ENCODE data around the gene LRSAM1. TPM values are rescaled to one million over a fixed set of nuclear protein-coding genes. Genes with fewer than 3 reads are reported as not detected.
"Not testable (repeated sequence)": the region's sequence is repeated elsewhere in the genome, so short reads cannot be mapped to it uniquely, and the experiment has no call there.

LRSAM1 gene
- total RNA-seq, 1 experiment from 2014 or later: 18.5 TPM

DNA sequence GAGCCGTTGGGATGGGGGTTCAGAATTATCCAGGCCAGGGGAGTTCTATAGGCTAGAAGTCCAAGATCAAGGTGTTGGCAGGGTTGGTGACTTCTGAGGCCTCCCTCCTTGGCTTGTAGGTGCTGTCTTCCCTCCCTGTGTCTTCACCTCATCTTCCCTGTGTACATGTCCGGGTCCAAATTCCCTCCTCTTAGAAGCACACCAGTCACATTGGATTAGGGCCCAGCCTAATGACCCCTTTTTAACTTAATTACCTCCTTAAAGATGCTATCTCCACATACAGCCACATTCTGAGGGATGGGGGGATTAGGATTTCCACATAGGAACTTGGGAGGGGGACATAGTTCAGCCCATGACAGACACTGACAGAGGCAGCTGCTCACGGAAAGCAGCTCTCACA is 12.1 kb downstream of the LRSAM1 start:
- Histone ChIP-seq H3K4me3 (ENCODE audit: insufficient read depth, low read depth, low read length) (no peak overlapping the region), H3K27me3 (ENCODE audit: control insufficient read depth, insufficient read depth, low read length) (no peaks in the 10 kb centered on the region), H3K36me3 (replicated peaks; ENCODE audit: control insufficient read depth, insufficient read depth, low read length) (peaks cover 19% of the 10 kb centered on the region)
- DNase-seq: no peak

DNA sequence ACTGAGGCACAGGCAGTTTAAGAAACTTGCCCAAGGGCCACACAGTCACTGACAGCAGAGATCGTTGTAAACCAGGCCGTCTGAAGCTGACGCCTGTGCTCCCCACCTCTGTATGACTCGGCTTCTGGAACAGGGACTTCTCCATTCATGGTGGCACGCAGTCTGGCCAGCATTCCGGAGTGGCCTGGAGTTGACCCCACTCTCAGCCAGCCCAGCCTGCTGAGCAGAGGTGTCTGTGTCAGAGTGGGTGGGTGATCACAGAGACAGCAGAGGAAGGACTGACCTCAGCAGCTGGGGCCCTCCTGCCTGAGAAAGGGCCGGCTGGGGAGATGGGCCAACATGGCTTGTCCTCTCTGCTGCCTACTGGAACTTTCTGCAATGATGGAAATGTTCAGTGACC is 12.6 kb downstream of the LRSAM1 start:
- peaks cover 20% of the 10 kb centered on the region for H3K36me3 ChIP-seq (replicated peaks; ENCODE audit: control insufficient read depth, insufficient read depth, low read length)
- DNase-seq: no peak
- no peaks in the 10 kb centered on the region for H3K27me3 ChIP-seq (ENCODE audit: control insufficient read depth, insufficient read depth, low read length)
- no peak overlapping the region for H3K4me3 ChIP-seq (ENCODE audit: insufficient read depth, low read depth, low read length)

DNA sequence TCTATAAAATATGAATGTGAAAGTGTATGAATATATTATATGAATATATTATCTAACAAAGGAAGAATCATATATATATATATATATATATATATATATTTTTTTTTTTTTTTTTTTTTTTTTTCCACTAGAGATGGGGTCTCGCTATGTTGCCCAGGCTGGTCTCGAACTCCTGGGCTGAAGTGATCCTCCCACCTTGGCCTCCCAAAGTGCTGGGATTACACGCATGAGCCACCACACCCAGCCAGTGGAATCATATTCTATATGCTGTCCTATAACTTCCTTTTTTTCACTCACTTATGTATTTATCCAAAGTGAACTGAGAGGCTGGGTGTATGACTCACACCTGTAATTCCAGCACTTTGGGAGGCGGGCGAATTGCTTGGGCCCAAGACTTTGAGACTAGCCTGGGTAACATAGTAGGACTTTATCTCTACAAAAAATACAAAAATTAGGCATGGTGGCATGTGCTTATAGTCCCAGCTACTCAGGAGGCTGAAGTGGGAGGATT is 15.2 kb downstream of the LRSAM1 start:
- not testable (repeated sequence) for H3K27me3 ChIP-seq (ENCODE audit: control insufficient read depth, insufficient read depth, low read length)
- peaks cover 13% of the 10 kb centered on the region for H3K36me3 ChIP-seq (replicated peaks; ENCODE audit: control insufficient read depth, insufficient read depth, low read length)

DNA sequence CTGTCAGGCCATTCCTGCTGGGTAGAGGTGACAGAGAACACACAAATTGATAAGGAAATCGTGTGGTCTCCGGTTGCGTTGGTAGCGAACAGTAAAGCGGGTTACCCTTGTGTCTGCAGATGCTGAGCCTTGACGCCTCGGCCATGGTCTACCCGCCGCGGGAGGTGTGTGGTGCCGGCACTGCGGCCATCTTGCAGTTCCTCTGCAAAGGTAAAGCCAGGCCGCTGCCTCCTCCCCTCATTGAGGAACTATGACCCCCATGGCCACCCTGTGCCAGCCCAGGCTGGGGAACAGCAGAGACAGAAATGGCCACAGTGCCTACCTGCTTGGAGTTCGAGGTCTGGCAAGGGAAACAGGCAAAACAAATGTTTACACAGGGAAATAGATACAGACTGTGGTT is 16.3 kb downstream of the LRSAM1 start:
- H3K4me3 ChIP-seq (ENCODE audit: insufficient read depth, low read depth, low read length): no peak overlapping the region
- no peak for DNase-seq
- H3K36me3 ChIP-seq (replicated peaks; ENCODE audit: control insufficient read depth, insufficient read depth, low read length): peaks cover 5% of the 10 kb centered on the region
- H3K27me3 ChIP-seq (ENCODE audit: control insufficient read depth, insufficient read depth, low read length): no peaks in the 10 kb centered on the region

More for the DNA sequence above, 15.2 kb downstream of the LRSAM1 start:
- not testable (repeated sequence) for H3K4me3 ChIP-seq (ENCODE audit: insufficient read depth, low read depth, low read length); DNase-seq

DNA sequence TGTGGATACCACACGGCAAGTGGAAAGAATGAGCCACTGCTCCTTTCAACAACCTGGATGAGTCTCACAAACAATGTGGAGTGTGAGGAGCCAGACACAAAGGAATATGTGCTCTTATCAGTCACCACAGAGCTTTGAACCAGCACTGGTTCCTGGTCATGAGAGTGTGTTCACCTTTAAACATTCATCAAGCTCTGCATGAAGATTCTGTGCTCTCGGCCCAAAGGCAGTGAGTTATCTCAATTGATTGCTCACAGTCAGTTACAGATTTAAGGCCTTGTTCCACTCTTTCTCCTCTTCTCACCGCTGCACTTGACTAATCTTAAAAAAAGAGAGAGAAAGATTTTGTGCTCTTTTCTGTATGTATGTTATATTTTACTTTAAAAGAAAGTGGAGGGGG is 19.4 kb downstream of the LRSAM1 start:
- no peak overlapping the region for H3K4me3 ChIP-seq (ENCODE audit: insufficient read depth, low read depth, low read length)
- DNase-seq: no peak

DNA sequence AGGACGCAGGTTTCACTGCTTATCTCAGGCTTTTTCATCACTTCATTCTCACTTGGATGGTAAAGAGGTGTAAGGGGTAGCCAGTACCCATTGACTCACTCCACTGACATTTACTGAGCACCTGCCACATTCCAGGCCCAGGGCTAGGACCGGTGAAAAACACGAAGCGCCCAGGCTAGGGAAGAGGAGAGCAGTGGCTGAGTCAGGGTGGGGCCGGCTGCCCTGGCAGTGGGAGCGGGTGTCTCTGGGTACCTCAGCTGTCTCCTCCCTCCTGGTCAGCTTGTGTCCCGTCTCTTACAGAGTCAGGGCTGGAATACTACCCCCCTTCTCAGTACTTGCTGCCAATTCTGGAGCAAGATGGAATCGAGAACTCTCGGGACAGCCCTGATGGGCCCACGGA is 22.2 kb downstream of the LRSAM1 start:
- DNase-seq: no peak
- H3K27me3 ChIP-seq (ENCODE audit: control insufficient read depth, insufficient read depth, low read length): no peaks in the 10 kb centered on the region
- H3K36me3 ChIP-seq (replicated peaks; ENCODE audit: control insufficient read depth, insufficient read depth, low read length): peaks cover 2% of the 10 kb centered on the region
- no peak overlapping the region for H3K4me3 ChIP-seq (ENCODE audit: insufficient read depth, low read depth, low read length)

More for the DNA sequence above, 19.4 kb downstream of the LRSAM1 start:
- Histone ChIP-seq H3K27me3 (ENCODE audit: control insufficient read depth, insufficient read depth, low read length) (no peaks in the 10 kb centered on the region), H3K36me3 (replicated peaks; ENCODE audit: control insufficient read depth, insufficient read depth, low read length) (peaks cover 4% of the 10 kb centered on the region)

DNA sequence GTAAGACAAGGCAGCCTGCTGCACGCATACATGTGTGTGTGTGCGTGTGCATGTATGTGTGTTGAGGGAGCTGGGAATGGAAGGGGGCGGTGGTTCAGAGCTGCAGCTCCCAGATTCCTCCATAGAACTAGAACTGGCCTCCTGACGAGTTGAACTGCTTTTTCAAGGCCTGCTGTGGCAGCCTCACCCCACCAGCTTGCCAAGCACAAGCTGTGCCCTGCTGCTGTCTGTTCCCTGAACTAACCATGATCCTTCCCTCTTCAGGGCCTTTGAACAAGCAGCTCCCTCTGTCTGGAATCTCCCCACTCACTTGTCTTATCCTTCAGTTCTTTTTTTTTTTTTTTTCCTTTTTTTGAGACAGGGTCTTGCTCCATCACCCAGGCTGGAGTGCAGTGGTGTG is 22.6 kb downstream of the LRSAM1 start:
- no peak for DNase-seq
- H3K27me3 ChIP-seq (ENCODE audit: control insufficient read depth, insufficient read depth, low read length): no peaks in the 10 kb centered on the region

DNA sequence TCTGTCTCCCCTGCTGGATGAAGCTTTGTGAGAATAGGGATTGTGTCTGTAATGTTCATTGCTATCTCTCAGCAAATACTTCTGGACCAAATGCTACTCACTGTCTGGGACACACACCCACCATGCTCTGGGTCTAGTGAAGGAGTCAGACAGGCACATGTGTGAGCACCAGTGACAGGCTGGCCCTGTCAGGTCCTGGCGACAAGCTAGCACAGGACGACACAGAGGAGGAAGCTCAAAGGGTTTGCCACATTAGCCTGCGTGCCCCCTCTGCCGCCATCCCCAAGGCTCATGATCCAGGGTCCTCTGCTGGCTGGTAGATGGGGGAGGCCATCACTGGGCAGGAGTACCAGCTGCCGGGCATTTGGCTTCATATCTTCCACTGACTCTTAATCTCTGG is 23.3 kb downstream of the LRSAM1 start:
- no peak for DNase-seq
- Histone ChIP-seq H3K36me3 (replicated peaks; ENCODE audit: control insufficient read depth, insufficient read depth, low read length) (peaks cover 7% of the 10 kb centered on the region), H3K4me3 (ENCODE audit: insufficient read depth, low read depth, low read length) (no peak overlapping the region), H3K27me3 (ENCODE audit: control insufficient read depth, insufficient read depth, low read length) (no peaks in the 10 kb centered on the region)

More for the DNA sequence above, 22.6 kb downstream of the LRSAM1 start:
- no peak overlapping the region for H3K4me3 ChIP-seq (ENCODE audit: insufficient read depth, low read depth, low read length)
- peaks cover 4% of the 10 kb centered on the region for H3K36me3 ChIP-seq (replicated peaks; ENCODE audit: control insufficient read depth, insufficient read depth, low read length)

DNA sequence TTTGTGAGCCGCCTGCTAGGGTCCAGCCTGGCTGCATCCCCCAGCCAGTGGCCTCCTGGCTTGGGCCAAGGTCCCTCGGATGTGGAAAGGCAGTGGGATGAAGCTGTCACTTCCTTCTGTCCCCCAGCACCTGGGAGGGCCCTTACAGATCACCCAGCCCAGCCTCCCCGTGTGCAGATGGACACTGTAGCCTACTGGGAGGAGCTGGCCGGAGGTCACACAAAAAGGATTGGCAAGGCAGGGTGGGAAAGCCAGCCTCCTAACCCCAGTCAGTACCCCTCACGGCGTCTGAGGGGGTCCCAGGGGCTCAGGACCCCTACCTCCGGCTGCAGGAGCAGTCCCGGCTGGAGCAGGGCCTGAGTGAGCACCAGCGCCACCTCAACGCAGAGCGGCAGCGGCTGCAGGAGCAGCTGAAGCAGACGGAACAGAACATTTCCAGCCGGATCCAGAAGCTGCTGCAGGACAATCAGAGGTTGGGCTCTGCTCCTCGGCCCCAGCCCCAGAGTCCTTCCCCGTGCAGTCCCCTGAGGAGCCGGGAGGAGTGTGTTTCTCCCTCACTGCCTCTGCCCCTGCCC is 28.3 kb downstream of the LRSAM1 start:
- H3K4me3 ChIP-seq (ENCODE audit: insufficient read depth, low read depth, low read length): no peak overlapping the region
- H3K27me3 ChIP-seq (ENCODE audit: control insufficient read depth, insufficient read depth, low read length): no peaks in the 10 kb centered on the region
- H3K36me3 ChIP-seq (replicated peaks; ENCODE audit: control insufficient read depth, insufficient read depth, low read length): peaks cover 10% of the 10 kb centered on the region
- no peak for DNase-seq

DNA sequence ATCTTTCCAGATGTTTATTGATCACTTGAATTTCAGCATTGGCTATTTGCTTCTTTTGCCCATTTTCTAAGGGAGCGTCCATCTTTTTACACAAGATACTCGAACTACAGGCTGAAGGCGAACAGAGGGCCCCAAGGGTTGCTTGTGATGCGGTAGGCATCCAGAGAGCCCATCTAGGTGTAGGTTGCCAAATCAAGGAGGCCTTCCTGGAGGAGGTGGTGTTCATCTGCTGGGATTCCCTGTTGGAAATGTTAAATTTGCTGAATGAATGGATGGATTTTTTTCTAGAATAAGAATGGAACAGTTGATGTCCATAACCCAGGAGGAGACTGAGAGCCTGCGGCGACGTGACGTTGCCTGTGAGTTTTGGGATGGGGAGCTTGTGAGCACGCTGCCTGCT is 31.4 kb downstream of the LRSAM1 start:
- DNase-seq: no peak
- H3K36me3 ChIP-seq (replicated peaks; ENCODE audit: control insufficient read depth, insufficient read depth, low read length): peaks cover 10% of the 10 kb centered on the region
- no peaks in the 10 kb centered on the region for H3K27me3 ChIP-seq (ENCODE audit: control insufficient read depth, insufficient read depth, low read length)
- no peak overlapping the region for H3K4me3 ChIP-seq (ENCODE audit: insufficient read depth, low read depth, low read length)

DNA sequence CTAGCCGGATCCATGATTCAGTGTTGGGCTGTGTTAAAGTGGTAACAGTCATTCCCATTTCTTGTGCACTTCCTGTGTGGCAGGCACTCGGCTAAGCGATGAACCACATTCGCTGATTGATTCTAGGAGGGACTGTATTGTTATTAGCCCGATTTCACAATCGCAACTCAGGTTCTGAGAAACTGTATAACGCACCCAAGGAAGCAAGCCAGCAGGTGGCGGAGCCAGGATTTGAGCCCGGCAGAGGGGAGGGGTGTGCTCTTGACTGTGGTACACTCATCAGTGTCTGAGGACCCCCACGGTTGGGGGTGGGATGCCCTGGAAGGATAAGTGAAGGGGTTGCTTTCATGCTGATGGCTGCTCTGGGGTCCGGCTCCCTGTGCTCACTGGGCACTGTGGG is 34.7 kb downstream of the LRSAM1 start:
- peak; percentile 61 for DNase-seq
- H3K27me3 ChIP-seq (ENCODE audit: control insufficient read depth, insufficient read depth, low read length): no peaks in the 10 kb centered on the region
- no peak overlapping the region for H3K4me3 ChIP-seq (ENCODE audit: insufficient read depth, low read depth, low read length)
- peaks cover 4% of the 10 kb centered on the region for H3K36me3 ChIP-seq (replicated peaks; ENCODE audit: control insufficient read depth, insufficient read depth, low read length)

DNA sequence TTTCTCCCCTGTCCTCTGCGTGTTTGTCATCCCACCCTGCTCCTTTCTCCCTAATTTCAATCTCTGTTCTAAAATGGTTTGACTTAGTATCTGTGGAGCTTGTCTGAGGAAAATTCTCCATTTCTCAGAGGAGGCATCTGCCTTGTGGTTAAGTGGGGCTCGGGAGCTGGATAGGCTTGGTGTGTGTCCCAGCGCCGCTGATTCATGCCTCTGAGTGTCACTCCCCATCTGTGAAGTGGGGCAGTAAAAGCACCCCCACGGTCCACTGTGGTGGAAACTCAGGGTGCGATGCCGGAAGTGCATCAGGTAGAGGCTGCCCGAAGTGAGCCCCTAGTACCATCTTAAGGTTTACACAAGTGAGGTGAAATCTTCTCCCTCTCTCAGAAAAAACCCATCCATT is 37.6 kb downstream of the LRSAM1 start:
- Histone ChIP-seq H3K27me3 (ENCODE audit: control insufficient read depth, insufficient read depth, low read length) (no peaks in the 10 kb centered on the region), H3K4me3 (ENCODE audit: insufficient read depth, low read depth, low read length) (no peak overlapping the region), H3K36me3 (replicated peaks; ENCODE audit: control insufficient read depth, insufficient read depth, low read length) (peaks cover 6% of the 10 kb centered on the region)
- no peak for DNase-seq

DNA sequence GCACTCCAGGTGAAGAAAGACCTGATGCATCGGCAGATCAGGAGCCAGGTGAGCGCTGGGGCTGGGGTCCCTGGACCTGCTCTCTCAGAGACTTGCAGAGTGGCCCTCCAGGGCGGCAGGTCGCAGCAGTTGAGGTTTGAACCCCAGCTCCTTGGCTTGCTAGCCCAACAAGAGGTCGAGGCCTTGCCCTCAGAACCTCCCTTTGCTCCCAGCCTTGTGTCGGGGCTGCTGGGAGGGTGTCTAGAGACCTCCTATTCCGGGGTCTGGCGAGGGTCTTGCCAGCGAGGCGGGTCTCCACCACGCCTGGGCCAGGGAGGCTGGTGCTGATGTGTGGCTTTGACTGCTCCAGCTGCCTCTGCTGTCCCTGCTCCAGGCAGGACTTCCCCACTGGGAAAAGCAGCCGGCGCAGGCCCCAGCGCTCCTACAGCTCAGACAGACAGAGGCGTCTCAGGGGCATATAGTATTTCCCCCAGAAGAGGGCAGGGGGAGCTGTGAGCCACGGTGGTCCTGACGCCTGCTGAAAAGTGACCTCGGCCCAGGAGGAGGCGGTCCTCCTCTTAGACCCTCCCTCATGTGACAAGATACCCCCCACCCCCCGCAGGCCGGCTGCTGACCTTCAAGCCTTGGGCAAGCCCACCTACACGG is 38.3 kb downstream of the LRSAM1 start:
- peak; percentile 95 for DNase-seq
- H3K4me3 ChIP-seq (ENCODE audit: insufficient read depth, low read depth, low read length): no peak overlapping the region

DNA sequence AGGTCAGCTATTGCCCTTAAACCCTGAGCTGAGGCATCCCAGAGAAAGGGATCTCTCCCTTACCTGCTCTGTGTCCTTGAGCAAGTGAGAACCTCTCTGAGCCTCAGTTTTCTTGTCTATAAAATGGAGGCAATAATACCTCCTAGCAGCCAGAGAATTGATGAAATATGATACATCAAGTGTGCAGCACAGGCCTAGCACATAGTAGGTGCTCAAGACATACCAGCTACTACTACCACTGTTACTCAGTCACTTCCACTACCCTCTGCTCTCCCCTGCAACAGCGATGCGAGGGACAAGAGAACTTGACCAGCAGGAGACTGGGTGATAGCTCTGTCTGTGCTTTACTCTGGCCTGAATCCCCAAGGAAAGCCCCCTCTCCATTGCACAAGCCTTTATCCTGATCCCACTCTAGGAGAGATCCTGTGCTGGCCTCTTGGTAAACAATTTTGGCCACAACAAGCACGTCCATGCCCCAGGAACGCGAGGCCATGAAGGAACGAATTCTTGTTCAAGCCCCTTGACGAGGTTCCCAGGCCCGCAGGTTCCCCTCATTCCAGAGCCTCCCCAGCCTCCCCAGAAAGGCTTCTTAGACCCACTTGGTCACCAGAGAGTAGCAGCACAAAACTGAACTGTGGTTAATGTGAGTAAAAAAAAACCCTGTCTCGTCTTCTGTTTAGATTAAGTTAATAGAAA is 39.4 kb downstream of the LRSAM1 start:
- H3K27me3 ChIP-seq (ENCODE audit: control insufficient read depth, insufficient read depth, low read length): no peaks in the 10 kb centered on the region
- no peak for DNase-seq

More for the DNA sequence above, 38.3 kb downstream of the LRSAM1 start:
- Histone ChIP-seq H3K27me3 (ENCODE audit: control insufficient read depth, insufficient read depth, low read length) (no peaks in the 10 kb centered on the region), H3K36me3 (replicated peaks; ENCODE audit: control insufficient read depth, insufficient read depth, low read length) (peaks cover 8% of the 10 kb centered on the region)

DNA sequence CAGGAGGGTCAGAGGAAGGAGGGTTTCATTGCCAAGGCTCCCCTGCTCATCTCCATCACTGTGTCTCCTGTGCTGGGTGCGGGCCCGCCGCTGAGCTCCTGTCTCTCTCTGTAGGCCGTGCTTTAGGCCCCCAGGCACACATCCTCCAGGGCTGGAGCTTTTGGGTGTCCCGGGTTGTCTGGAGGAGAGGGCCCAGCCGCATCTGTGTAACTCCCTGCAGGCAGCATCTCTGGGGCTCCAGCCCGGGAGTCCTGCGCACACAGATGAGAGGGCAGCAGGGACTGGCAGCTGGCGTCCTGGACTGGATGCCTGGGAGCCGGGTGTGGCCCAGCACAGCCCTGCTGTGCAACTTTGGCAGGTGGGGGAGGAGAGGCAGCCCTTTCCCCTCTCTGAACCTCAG is 40.2 kb downstream of the LRSAM1 start:
- Histone ChIP-seq H3K4me3 (ENCODE audit: insufficient read depth, low read depth, low read length) (no peak overlapping the region), H3K36me3 (replicated peaks; ENCODE audit: control insufficient read depth, insufficient read depth, low read length) (peaks cover 8% of the 10 kb centered on the region), H3K27me3 (ENCODE audit: control insufficient read depth, insufficient read depth, low read length) (no peaks in the 10 kb centered on the region)
- no peak for DNase-seq

More for the DNA sequence above, 39.4 kb downstream of the LRSAM1 start:
- Histone ChIP-seq H3K36me3 (replicated peaks; ENCODE audit: control insufficient read depth, insufficient read depth, low read length) (peaks cover 8% of the 10 kb centered on the region), H3K4me3 (ENCODE audit: insufficient read depth, low read depth, low read length) (no peak overlapping the region)
